Nucleus accumbens (tissue), 56 donors: ENCODE measurements around the gene IPCEF1.

Experiments used
- DNase-seq, 56 donors: peaks; one replicate each; lab custom pipeline; 2025; lab: John Stamatoyannopoulos, UW

The IPCEF1 gene

GRCh38 chr6:154377726-154378125, 21.1 kb upstream of the IPCEF1 start:
- DNase-seq, result no peak

GRCh38 chr6:154373971-154374370, 17.4 kb upstream of the IPCEF1 start:
- DNase-seq, result no peak

GRCh38 chr6:154371281-154371680, 14.7 kb upstream of the IPCEF1 start:
- DNase-seq, result no peak

GRCh38 chr6:154370545-154370944, 13.9 kb upstream of the IPCEF1 start:
- DNase-seq, result peak in 28 of 56 donors; percentile 2 to 51 (median 14)

GRCh38 chr6:154367839-154368695, 11.5 kb upstream of the IPCEF1 start:
- DNase-seq, result no peak

GRCh38 chr6:154367336-154367735, 10.7 kb upstream of the IPCEF1 start:
- no peak for DNase-seq

- no peak for DNase-seq
Observed at GRCh38 chr6:154363821-154364220, 7.2 kb upstream of the IPCEF1 start.

GRCh38 chr6:154361476-154361875, 4.9 kb upstream of the IPCEF1 start:
- no peak for DNase-seq

GRCh38 chr6:154360476-154360875, 3.9 kb upstream of the IPCEF1 start:
- DNase-seq, result no peak

GRCh38 chr6:154359679-154360078, 3.1 kb upstream of the IPCEF1 start:
- no peak for DNase-seq

- DNase-seq, result peak in 1 of 56 donors; percentile 6
Observed at GRCh38 chr6:154359161-154359574, 2.6 kb upstream of the IPCEF1 start.

- DNase-seq, result no peak
Observed at GRCh38 chr6:154358019-154358545, 1.5 kb upstream of the IPCEF1 start.

- no peak for DNase-seq
Observed at GRCh38 chr6:154356113-154356512, 490 bp downstream of the IPCEF1 start.

GRCh38 chr6:154354265-154354777, 2.3 kb downstream of the IPCEF1 start:
- DNase-seq, result no peak

- no peak for DNase-seq
Observed at GRCh38 chr6:154353626-154354025, 3.0 kb downstream of the IPCEF1 start.

GRCh38 chr6:154352898-154353585, 3.6 kb downstream of the IPCEF1 start:
- DNase-seq, result no peak

GRCh38 chr6:154350293-154350692, 6.3 kb downstream of the IPCEF1 start:
- no peak for DNase-seq

- no peak for DNase-seq
Observed at GRCh38 chr6:154347981-154348380, 8.6 kb downstream of the IPCEF1 start.

- no peak for DNase-seq
Observed at GRCh38 chr6:154345811-154346210, 10.8 kb downstream of the IPCEF1 start.

- DNase-seq, result peak in 5 of 56 donors; percentile 5 to 25 (median 8)
Observed at GRCh38 chr6:154343473-154344308, 12.9 kb downstream of the IPCEF1 start.
